CD14-positive monocyte (primary cell): ENCODE results near the gene SQSTM1. TPM values are rescaled to one million over a fixed set of nuclear protein-coding genes. Genes with fewer than 3 reads are reported as not detected.

ENCODE experiments used
- DNase-seq, 3 donors: peaks; one replicate each; pipeline ENCODE4 v3.0.0-alpha.2; 2011 to 2022
- H2AFZ ChIP-seq: 2 replicates; pipeline ENCODE4 v1.6.0; 2012; ENCODE audit warnings: mild to moderate bottlenecking, low read depth, low read length, inconsistent platforms; ENCODE audit not compliant: insufficient read depth, poor library complexity, severe bottlenecking
- H3K27ac ChIP-seq, 2 donors: 1 replicate in 1 of 2; 2 replicates in 1 of 2; pipeline ENCODE4 v1.5.1; 2012 to 2013; ENCODE audit warnings: low read length in 2 of 2, control low read depth in 1 of 2, inconsistent platforms in 1 of 2, low read depth in 1 of 2, mild to moderate bottlenecking in 1 of 2
- H3K27me3 ChIP-seq, 2 donors: one replicate each; pipeline versions ENCODE4 v1.6.0 to v1.6.1; 2011 to 2013; ENCODE audit warnings: low read length in 2 of 2; ENCODE audit not compliant: control insufficient read depth in 2 of 2, insufficient read depth in 2 of 2
- H3K36me3 ChIP-seq, 2 donors: replicated peaks in 1 of 2; 1 replicate in 1 of 2; 2 replicates in 1 of 2; pipeline versions ENCODE4 v1.5.1 to v1.6.1; 2012 to 2013; ENCODE audit warnings: low read length in 2 of 2, control low read depth in 1 of 2, inconsistent platforms in 1 of 2, mild to moderate bottlenecking in 1 of 2; ENCODE audit not compliant: insufficient read depth in 2 of 2, control insufficient read depth in 1 of 2
- H3K4me1 ChIP-seq, 2 donors: 1 replicate in 1 of 2; 2 replicates in 1 of 2; pipeline versions ENCODE4 v1.5.1 to v1.6.1; 2012 to 2013; ENCODE audit warnings: low read length in 2 of 2, control low read depth in 1 of 2, inconsistent platforms in 1 of 2, mild to moderate bottlenecking in 1 of 2, moderate library complexity in 1 of 2; ENCODE audit not compliant: insufficient read depth in 2 of 2, control insufficient read depth in 1 of 2
- H3K4me2 ChIP-seq: replicated peaks from 2 replicates; pipeline ENCODE3; 2012; ENCODE audit warnings: low read length, moderate library complexity, mild to moderate bottlenecking; ENCODE audit not compliant: poor library complexity, severe bottlenecking; ENCODE audit errors: extremely low read depth
- H3K4me3 ChIP-seq, 3 experiments: fragments of 200-600 bp in 1 of 3; sonication (generic) in 1 of 3; replicated peaks in 1 of 3; 1 replicate in 2 of 3; 2 replicates in 1 of 3; pipeline ENCODE4 v1.5.1; 2011 to 2013; ENCODE audit warnings: low read length in 3 of 3, mild to moderate bottlenecking in 3 of 3, control low read depth in 2 of 3, low read depth in 2 of 3, inconsistent platforms in 1 of 3, moderate library complexity in 1 of 3
- H3K79me2 ChIP-seq: 2 replicates; pipeline ENCODE4 v1.6.0; 2012; ENCODE audit warnings: mild to moderate bottlenecking, control low read depth, inconsistent platforms, low read length, moderate library complexity; ENCODE audit not compliant: insufficient read depth
- H3K9ac ChIP-seq: 2 replicates; pipeline ENCODE4 v1.6.0; 2017; ENCODE audit warnings: low read length, mild to moderate bottlenecking; ENCODE audit not compliant: insufficient read depth, poor library complexity, severe bottlenecking
- H3K9me3 ChIP-seq, 2 donors: replicated peaks in 1 of 2; 1 replicate in 1 of 2; 2 replicates in 1 of 2; pipeline versions ENCODE4 v1.5.1 to v1.6.1; 2012 to 2013; ENCODE audit warnings: low read length in 2 of 2, control low read depth in 1 of 2; ENCODE audit not compliant: control insufficient read depth in 1 of 2, insufficient read depth in 1 of 2
- H4K20me1 ChIP-seq: 2 replicates; pipeline ENCODE4 v1.6.0; 2012; ENCODE audit warnings: mild to moderate bottlenecking, low read length, control low read depth, moderate library complexity; ENCODE audit not compliant: insufficient read depth
- H3K27ac Mint-ChIP-seq, 7 donors: one replicate each; pipeline ENCODE4 v1.8.0; 2020; ENCODE audit warnings: mild to moderate bottlenecking in 7 of 7, mixed read lengths in 7 of 7, moderate library complexity in 6 of 7, inconsistent platforms in 2 of 7
- H3K27me3 Mint-ChIP-seq, 3 donors: one replicate each; pipeline ENCODE4 v1.8.0; 2021 to 2022; ENCODE audit warnings: low read depth in 3 of 3, mild to moderate bottlenecking in 3 of 3, mixed read lengths in 3 of 3, moderate library complexity in 3 of 3, inconsistent platforms in 1 of 3
- H3K36me3 Mint-ChIP-seq, 2 donors: one replicate each; pipeline ENCODE4 v1.8.0; 2020; ENCODE audit warnings: mixed read lengths in 2 of 2, inconsistent platforms in 1 of 2, mild to moderate bottlenecking in 1 of 2
- H3K4me1 Mint-ChIP-seq: one replicate; pipeline ENCODE4 v1.8.0; 2020; ENCODE audit warnings: mild to moderate bottlenecking, mixed read lengths
- H3K4me3 Mint-ChIP-seq, 2 donors: one replicate each; pipeline ENCODE4 v1.8.0; 2020; ENCODE audit warnings: mild to moderate bottlenecking in 2 of 2, mixed read lengths in 2 of 2, moderate library complexity in 1 of 2
- H3K9me3 Mint-ChIP-seq, 7 donors: one replicate each; pipeline ENCODE4 v1.8.0; 2020 to 2022; ENCODE audit warnings: mixed read lengths in 7 of 7, mild to moderate bottlenecking in 6 of 7, moderate library complexity in 6 of 7, inconsistent platforms in 2 of 7
- WGBS: methylation state at CpG from one replicate; pipeline ENCODE4 v1.1.5; 2013; ENCODE audit warnings: missing lambda C conversion rate; ENCODE audit not compliant: insufficient coverage; 5-methylcytosine and 5-hydroxymethylcytosine counted together
- intact Hi-C, 2 donors: fragments of 100-400 bp; cut with micrococcal nuclease; formaldehyde crosslinking; loops; one replicate each; pipeline versions ENCODE4 v1.15.0 to v1.15.1; 2023
- polyA plus RNA-seq, 3 donors: library from polyadenylated mRNA; depleted of rRNA in 1 of 3; unstranded in 2 of 3; stranded (reverse) in 1 of 3; fragments of 300-500 nt in 2 of 3; fragments of >200 nt in 1 of 3; fragmentation: Illumina TruSeq in 2 of 3; gene quantifications; 1 replicate in 2 of 3; 2 replicates in 1 of 3; pipeline ENCODE4 v1.2.3, GENCODE V29; 2012 to 2021
- TF ChIP-seq, protein P1 (sequence below): fragments of 200-600 bp; IDR thresholded peaks from one replicate; pipeline ENCODE4 v1.8.0; 2022; ENCODE audit warnings: antibody characterized with exemption, mild to moderate bottlenecking

SQSTM1 gene
- polyA plus RNA-seq, 3 donors = 182 to 312 (median 275) TPM

DNA sequence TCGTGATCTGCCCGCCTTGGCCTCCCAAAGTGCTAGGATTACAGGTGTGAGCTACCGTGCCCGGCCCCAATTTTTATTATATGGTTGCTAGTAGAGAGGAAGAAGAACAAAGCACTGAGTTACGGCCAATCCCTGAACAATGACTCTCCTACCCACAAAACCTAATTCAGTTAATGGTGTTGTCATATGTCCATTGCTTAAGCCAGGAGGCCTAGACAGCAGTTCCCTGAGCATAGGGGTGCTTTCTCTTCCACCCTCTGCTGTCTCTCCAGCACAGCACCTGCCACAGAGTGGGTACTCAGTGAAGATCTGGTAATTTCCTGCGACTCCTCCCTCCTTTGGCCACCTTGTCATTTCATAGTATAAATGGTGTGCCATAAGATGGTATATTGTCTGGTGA is 48.4 kb upstream of the SQSTM1 start:
- no peaks in the 10 kb centered on the region for H3K9me3 ChIP-seq
- no peaks in the 10 kb centered on the region for H3K27me3 Mint-ChIP-seq
- peaks cover 63 to 80% of the 10 kb centered on the region in 2 donors for H3K36me3 Mint-ChIP-seq
- peaks cover 38 to 67% of the 10 kb centered on the region in 2 donors for H3K36me3 ChIP-seq
- H3K4me1 Mint-ChIP-seq = peaks cover 80% of the 10 kb centered on the region
- no peaks in the 10 kb centered on the region for H3K9me3 Mint-ChIP-seq
- no peak overlapping the region for H2AFZ ChIP-seq
- H3K4me1 ChIP-seq = peaks cover 76 to 93% of the 10 kb centered on the region in 2 donors
- TF ChIP-seq, protein P1, sequence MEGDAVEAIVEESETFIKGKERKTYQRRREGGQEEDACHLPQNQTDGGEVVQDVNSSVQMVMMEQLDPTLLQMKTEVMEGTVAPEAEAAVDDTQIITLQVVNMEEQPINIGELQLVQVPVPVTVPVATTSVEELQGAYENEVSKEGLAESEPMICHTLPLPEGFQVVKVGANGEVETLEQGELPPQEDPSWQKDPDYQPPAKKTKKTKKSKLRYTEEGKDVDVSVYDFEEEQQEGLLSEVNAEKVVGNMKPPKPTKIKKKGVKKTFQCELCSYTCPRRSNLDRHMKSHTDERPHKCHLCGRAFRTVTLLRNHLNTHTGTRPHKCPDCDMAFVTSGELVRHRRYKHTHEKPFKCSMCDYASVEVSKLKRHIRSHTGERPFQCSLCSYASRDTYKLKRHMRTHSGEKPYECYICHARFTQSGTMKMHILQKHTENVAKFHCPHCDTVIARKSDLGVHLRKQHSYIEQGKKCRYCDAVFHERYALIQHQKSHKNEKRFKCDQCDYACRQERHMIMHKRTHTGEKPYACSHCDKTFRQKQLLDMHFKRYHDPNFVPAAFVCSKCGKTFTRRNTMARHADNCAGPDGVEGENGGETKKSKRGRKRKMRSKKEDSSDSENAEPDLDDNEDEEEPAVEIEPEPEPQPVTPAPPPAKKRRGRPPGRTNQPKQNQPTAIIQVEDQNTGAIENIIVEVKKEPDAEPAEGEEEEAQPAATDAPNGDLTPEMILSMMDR = no peak
- no peaks in the 10 kb centered on the region for H3K27me3 ChIP-seq
- no peak overlapping the region for H3K4me2 ChIP-seq
- peaks cover 95% of the 10 kb centered on the region for H4K20me1 ChIP-seq
- peak overlapping the region in 6 of 7 donors; percentile 59 to 89 (median 84) for H3K27ac Mint-ChIP-seq
- H3K79me2 ChIP-seq = peaks cover 83% of the 10 kb centered on the region
- no peak overlapping the region for H3K4me3 ChIP-seq
- no CpG with 5 or more reads among the region's 6 CpGs for WGBS
- peak overlapping the region; percentile 17 to 52 for H3K27ac ChIP-seq
- DNase-seq = peak in 2 of 3 donors; percentile 44 to 57
- H3K4me3 Mint-ChIP-seq = no peak overlapping the region
- intact Hi-C loops = no loop called here
- no peak overlapping the region for H3K9ac ChIP-seq

DNA sequence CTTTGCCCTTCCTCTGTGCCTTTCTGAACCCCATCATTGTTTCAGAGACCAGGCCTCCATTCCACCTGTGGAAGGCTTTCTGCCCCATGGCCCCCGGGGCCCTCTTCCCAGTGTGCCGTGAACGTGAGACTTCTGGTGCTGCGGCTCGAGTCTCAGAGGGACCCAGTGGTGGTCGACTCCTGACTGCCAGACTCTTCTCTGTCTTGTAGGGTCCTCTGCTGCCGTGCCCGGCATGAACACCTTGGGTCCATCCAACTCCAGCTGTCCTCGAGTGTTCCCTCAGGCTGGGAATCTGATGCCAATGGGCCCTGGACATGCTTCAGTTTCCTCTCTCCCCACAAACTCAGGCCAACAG is 47.0 kb upstream of the SQSTM1 start:
- peaks cover 55 to 75% of the 10 kb centered on the region in 2 donors for H3K36me3 Mint-ChIP-seq
- Histone ChIP-seq H4K20me1 (peaks cover 95% of the 10 kb centered on the region), H3K36me3 (peaks cover 38 to 67% of the 10 kb centered on the region in 2 donors), H3K4me2 (no peak overlapping the region), H3K4me1 (peaks cover 79 to 94% of the 10 kb centered on the region in 2 donors), H3K27me3 (no peaks in the 10 kb centered on the region), H3K27ac (no peak overlapping the region), H3K9me3 (no peaks in the 10 kb centered on the region), H3K79me2 (peaks cover 78% of the 10 kb centered on the region), H3K9ac (no peak overlapping the region), H3K4me3 (no peak overlapping the region), H2AFZ (no peak overlapping the region)
- H3K4me1 Mint-ChIP-seq = peaks cover 80% of the 10 kb centered on the region
- no peak overlapping the region for H3K4me3 Mint-ChIP-seq
- no peaks in the 10 kb centered on the region for H3K27me3 Mint-ChIP-seq
- peak overlapping the region in 2 of 7 donors; percentile 8 to 42 for H3K27ac Mint-ChIP-seq
- no peaks in the 10 kb centered on the region for H3K9me3 Mint-ChIP-seq
- no peak for DNase-seq
- intact Hi-C loops = no loop called here
- TF ChIP-seq, protein P1 = no peak
- WGBS = 95% methylated on average over 9 of the region's 9 CpGs
